NOMO-1 treated with DMSO at 0.1 percent for 48 hours (cell line): Measurements from ENCODE around the gene MEDAG.

Source experiments
- DNase-seq: peaks from one replicate; lab custom pipeline; 2025; ENCODE audit not compliant: unreplicated experiment; lab: John Stamatoyannopoulos, UW

Gene MEDAG

DNA sequence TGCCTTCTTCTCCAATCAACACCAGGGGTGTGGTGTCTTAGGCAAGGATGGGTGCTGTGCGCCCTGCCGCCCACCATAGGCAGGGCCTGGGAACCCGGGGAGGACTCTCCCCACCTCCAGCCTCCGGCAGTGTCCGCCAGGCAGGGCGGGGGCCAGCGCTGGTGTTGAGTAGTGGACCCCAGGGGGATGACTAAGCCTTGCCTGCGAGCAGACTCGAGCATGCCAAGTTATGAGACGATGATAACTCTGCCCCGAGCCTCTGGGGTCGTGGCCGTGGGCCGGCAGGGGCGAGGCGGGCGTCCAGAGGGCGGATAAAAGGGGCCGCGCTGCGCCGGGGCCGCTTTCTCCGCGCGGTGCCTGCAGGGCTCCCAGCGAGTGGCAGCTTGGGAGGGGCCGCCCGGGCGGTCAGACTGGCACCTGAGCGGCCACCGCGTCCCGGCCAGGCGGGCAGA lies at the start of gene MEDAG:
Gene MEDAG (plus strand): TSS at position 340 of the 452 bp plus-strand sequence. CDS start 245 bp downstream, outside the sequence.
- DNase-seq, result no peak

DNA sequence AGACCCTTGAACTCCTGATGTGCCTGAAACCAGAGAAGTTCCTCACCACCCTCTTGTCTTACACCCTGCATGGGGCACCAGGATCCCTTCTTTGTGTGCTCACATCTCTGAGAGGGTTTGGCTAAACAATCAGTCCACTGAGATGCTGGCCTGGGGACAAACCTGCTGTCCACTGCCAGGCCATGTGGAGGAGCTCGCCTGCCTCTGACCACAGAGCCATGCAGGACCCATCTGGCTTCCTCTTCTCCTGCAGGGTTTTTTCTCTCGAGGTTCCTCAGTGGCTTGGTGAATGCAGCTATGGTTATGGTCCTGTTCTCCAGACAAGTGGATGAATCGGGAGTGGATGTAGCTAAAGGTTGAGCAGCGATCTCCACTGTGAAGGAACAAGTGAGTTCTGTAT lies 49.1 kb upstream of the MEDAG start:
- DNase-seq, result no peak

DNA sequence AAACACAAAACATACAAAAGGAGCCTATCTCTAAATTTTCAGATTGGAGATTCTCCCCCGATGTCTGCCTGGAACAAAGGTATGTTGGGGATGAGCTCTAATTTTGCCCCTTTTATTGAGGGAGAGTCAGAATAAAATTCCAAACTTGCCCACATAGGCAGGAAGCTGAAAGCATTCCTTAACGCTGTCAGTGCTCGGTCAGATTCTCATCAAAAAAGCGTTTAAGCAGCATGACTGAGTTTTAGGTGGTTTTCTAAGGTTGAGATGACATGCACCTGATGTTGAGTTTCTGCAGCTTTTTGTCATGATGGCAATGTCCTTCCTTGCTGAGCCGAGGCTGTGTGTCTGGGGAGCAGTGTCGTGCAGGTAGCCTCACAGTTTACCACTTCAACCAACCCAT lies 48.4 kb upstream of the MEDAG start:
- no peak for DNase-seq

DNA sequence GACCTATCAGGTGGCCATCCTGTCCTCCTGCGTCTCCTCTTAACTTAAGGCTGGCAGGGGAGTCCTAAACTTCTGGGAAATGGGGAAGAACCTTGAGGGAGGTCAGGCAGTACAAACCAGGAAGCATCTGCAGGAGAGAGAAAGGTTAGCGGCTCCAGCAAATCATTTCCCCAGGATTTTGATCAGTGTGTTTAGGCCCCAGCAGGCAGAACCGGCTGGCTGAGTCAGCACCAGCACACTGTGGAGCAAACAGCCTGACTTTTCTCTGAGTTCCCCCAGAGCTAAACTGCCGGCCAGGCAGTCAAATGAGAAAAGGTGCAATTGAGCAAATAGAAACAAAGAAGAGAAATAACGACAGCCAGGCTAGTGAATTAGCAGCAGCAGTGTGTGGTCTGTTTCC lies 46.7 kb upstream of the MEDAG start:
- DNase-seq, result no peak

DNA sequence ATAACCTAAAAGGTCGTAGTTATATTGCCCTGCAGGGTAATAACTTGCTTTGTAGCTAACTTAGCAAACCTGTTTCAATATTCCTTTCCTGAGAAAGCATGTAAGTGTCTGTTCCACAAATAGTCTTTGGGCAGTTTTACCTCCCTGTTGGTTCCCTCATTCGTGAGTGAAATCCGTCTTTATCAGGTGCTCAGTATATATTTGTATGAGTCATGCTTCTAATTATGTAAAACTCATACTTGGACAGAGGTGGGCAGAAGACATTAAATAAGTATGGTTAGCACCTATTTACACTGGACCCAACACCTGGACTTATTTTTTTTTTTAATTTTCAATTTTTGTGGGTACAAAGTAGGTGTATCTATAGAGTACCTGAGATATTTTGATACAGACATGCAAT lies 44.9 kb upstream of the MEDAG start:
- no peak for DNase-seq

DNA sequence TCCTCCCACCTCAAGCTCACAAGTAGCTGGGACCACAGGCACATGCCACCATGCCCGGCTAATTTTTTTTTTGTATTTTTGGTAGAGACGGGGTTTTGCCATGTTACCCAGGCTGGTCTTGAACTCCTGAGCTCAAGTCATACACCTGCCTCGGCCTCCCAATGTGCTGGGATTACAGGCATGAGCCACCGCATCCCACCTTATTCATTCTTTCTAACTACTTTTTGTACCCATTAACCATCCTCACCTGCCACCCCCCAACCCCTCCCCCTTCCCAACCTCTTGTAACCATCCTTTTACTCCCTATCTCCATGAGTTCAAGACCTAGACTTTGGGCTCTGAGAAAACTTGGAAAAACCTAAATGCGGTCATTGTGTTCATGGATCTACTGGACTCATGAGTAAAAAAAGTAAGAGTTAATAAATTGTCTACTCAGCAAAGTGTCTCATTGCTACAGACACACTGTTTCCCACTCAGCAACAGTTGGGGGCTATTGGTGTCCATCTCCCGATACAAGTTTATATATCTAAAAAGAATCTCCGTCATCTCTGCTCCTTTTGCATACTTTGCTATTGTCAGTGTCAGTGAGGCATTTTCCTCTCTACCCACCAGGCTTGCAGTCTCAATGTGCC lies 44.1 kb upstream of the MEDAG start:
- DNase-seq, result no peak

DNA sequence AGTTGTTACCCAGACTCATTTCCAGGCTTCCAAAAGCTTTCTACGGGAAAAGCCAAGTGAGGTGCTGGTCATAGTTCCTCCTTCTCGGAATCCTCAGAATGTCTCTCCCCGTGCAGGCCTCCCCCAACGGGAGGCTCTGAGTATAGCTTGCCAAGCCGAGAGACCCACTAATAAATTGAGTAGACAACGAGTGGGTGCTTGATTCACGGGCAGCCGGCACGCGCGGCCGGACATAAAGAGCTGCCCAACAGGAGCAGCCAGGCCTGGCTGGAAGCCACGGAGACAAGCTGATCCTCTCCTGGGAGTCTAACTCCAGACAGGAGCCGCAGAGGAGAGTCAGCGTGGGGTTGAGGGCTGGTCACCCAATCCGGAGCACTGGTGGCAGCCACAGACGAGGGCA lies 43.4 kb upstream of the MEDAG start:
- no peak for DNase-seq

DNA sequence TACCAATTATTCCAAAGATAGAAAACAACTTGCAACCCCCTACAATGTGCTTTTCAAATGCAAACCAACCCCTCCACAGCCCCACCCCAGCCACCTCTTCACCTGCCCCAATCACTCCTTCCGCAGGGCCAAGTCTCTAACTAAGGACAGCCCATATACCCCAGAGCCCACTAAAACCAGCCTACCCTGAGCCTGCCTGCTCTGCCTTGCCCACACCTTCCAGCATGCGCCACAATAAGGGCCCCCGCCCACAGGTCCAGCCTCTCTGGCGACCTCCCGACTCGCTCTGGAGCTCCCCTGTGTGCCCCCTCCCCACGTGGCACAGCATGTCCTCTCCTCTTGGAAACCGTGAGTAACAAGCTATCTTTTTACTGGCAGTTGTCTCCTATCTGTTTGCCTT lies 42.8 kb upstream of the MEDAG start:
- DNase-seq, result no peak

DNA sequence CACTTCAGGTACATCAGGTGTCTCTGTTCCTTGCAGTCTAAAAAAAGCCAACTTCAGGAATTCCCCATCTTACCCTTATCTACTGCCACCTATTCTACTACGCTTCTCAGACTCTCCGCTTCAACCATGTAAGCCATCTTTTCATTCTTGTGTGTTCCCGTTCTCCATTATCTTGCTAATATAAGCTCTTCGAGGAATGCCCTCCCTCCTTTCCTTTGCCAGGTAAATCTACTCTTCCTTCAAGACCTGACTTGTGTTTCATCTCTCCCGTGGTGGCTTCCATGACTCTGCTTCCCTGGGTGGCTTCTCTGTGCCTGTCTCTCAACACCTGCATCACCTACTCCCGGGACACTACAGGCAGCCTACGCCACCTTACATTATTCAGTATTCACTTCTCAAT lies 42.3 kb upstream of the MEDAG start:
- no peak for DNase-seq

DNA sequence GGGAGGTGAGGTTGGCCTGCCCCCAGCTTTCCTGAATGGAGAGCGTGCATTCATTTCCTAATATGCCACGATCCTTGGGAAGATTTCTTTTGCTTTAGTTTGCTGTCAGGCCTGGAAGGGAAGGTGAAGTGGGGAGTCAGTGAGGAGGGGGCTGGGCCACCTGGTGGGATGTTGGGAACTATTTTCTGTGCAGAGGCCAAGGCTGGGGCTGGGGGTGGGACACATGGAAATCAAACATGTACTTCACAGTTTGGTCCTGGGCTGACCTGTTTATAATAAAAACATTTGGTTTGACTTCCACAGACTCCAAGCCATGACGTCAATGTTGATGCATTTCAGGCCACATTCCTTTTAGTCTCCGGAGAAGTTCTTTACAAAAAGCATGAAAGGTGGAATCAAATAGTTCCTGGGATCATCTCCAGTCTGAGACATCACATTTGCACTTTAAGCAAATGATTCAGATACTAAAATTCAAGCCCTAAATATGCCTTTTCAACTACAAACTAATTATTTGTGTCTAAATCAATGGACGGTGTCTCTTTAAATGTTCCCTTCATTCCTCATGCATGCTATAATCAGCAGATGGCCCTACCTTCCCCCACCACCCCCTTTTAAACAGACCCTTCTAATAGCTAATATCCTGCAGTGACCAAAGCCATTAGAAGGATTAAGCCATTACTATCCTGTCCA lies 41.5 kb upstream of the MEDAG start:
- no peak for DNase-seq

DNA sequence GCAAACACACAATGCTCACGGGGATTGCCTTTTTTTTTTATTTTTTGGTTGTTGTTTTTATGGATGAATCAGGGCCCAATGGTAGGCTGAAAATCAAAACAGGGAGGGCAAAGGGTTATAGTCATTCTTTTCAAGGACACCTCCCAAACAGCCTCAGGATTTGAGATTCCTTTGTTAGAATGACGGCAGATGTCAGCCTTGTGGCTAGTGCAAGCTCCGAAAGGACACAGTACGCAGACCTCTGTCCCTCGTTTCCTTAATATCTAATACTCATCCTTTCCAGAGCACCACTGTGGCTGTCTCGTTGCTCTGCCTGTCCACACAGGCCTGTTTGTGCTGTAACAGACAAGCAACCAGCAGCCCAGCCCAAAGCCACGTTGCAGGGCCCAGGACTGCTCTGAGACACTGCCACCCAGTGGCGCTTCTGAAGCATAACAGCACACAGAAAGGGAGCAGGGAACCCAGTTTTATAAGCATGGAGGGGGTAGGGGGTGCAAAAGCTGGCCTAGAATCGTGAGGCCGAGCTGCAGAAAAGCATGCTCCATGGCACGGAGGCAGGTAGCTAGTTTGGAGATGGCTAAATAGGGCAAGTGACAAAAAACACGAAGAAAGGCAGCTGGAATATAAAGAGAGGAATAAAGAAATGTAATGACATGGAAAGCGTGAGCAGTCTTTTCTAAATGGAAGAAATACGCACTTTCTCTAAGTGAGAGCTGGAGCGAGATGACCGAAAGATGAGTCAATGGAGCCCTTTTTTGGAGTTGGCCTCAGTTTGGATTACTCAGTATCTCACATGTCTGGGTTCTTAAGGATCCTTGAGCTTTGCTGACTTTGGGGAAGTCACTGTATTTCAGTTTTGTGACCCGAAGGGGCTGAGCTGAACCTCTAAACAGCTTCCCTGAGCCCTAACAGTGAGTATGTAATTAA lies 40.7 kb upstream of the MEDAG start:
- DNase-seq, result peak; percentile 75

DNA sequence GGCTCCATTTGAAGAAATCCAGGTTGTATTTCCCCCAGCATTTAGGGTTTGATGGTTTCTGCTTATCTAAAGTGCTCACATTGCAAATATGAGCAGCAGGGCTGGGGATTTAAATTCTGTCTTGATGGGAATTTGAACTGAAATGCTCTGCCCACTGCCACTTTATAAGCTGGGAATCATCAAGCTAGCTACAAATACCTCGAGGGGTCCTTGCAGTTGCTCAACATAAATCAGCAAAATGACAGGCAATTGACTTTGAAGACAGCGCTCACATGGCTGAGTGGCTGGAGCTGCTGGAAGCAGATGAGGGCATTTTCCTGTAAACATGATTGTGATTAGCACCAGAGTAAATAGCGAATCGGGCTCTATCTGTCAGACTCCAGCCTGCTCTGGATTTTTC lies 39.4 kb upstream of the MEDAG start:
- no peak for DNase-seq

DNA sequence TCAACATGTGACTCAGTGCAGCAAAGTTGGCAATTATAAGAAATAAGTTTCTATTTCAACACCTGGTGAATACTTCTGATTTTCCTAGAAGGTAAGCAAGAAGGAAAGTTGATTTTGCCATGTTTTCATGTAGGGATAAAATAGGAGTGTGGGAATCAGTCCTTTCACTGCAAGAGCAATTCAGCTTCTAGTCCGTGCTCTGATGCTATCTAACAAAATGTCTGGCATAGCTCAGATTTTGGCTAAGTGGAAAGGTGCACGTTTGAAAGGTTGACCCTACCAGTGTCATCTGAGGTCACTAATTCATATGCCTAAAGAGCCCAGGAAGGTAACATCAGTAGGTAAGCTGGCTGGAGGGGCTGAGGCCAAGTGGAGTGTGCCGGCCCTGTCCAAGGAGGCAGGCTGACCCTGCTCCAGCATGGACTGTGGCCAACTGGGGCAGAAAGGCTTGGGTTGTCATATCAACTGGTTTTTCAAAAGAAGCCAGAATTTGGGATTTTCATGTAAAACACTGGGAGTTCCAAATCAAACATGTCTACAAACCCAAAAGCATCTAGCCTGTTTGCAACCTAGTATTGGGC lies 38.9 kb upstream of the MEDAG start:
- DNase-seq, result no peak

DNA sequence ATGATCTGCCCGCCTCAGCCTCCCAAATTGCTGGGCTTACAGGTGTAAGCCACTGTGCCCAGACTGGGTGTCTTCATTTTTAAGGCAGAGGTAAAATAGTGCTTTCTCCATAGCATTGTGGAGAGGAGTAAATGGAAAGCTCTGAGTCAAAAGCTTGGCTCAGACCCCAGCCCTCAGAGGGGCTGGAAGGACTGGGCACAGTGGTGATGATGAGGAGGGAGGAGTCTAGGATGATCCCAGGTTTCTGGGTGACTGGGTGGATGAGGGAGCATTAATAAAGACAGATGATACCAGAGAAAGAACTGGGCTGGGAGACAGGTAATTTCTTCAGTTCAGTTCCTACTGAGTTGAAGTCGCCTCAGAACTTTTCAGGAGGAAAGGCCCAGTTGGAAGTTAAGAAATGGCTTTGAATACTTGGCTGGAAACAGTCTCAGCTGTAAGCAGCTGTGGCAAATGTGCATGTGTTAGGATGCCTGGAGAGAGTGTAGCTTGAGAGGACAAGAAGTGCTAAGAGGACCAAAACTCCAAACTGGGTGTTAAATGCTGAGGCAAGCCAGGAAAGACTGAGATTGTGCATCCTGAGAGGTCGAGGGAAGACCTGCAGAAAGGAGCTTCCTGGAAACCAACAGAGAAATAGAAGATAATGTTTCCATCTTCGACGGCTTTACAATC lies 37.1 kb upstream of the MEDAG start:
- DNase-seq, result no peak

DNA sequence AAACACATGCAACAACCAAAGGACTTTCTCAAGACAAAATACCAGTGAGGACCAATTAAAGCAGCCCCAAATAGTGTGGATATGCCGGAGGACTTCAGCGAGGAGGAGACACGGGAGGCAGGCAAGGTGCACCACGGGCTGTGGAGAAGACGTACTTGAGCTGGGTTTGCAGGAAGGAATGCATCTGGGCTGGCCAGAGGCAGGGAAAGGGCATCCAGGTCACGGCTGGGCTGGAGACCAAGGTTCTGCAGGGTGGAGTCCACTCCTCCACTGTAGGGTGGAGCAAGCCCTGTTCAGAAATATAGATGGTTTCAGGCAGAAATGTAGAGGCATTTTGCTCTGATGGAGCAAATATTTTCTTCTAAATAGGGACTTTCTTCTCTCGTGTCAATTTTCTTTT lies 36.6 kb upstream of the MEDAG start:
- no peak for DNase-seq

DNA sequence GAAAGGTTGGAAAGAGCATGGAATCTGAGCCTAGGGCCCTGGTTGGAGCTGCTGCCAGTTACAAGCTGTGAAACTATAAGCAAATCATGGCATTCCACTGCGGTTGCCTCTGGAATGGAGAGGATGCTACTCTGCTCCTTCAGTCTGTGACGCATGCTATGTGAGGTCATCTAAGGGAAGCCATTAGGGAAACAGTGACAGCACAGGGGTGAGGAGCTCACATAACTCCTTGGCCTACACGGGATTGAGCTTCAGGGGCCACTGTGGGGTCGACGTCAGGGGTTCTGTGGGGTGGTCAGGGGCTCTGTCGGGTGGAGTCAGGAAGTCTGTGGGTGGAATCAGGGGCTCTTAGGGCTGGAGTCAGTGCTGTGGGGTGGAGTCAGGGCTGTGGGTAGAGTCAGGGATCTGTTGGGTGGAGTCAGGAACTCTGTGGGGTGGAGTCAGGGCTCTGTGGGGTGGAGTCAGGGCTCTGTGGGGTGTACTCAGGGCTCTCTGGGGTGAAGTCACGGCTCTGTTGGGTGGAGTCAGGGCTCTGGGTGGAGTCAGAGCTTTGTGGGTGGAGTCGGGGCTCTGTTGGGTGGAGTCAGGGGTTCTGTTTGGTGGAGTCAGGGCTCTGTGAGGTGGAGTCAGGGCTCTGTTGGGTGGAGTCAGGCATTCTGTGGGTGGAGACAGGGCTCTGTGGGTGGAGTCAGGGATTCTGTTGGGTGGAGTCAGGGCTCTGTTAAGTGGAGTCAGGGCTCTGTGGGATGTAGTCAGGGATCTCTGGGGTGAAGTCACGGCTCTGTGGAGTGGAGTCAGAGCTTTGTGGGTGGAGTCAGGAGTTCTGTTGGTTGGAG lies 35.8 kb upstream of the MEDAG start:
- DNase-seq, result no peak

DNA sequence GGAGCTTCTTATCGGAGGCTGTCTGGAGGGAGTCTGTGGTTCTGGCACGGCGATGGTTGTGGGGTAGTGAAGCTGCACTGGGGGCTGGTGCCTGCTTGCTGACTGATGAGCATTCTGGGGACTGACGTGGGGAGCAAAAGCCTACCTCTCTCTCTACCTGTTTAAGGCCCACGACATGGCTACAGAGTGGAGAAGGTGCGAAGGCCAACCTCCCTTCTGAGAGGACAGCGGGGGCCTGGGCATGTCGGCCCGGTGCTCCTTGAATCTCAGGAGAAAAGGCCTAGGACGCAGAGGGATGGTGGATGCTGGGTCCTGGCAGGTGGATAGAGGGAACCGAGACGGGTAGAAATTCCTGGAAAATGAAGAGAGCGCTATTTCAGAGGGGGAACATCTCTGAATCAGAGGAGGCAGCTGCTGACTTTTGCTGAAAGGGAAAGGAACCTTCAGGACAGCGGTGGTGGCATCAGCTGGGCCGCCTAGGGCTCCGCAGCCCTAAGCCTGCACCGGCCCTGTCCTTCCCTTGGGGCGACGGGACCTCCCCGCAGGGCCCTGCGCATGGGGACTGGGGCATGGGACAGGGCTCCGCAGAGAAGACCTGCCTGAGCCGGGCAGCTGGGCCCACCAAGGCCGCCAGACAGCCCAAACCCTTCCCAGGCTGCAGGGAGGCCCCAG lies 35.0 kb upstream of the MEDAG start:
- DNase-seq, result no peak

DNA sequence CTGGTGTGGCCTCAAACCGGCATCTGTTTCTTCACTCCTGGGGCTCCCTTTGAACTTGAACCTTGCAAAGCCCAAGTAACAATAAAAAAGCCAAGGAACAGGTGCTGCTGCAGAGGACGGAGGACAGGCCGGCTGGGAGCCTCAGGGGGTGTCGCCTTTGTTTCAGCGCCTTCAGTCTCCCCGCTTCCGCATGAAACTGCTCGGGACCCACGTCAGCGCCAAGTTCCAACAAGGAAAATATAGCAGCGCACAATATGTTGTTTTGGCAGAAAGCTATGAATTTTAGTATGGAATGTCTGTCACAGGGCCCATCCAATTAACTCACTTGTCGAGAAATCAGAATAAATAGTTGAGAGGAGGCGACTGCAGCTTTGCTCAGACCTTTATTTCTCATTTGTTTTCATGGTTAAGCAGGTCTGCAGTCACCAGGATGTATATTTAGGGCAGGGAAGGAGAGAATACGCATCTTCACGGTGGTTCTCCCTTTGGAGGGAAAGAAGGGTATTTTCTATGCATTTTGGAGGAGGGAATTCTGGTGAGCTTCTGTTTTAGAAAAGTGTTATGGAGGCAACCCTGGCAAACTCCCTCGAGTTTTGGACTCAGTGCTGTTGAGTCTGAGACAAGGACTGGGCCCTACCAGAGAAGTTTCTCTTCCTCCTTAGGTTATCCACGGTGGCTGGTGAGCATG lies 34.3 kb upstream of the MEDAG start:
- no peak for DNase-seq

DNA sequence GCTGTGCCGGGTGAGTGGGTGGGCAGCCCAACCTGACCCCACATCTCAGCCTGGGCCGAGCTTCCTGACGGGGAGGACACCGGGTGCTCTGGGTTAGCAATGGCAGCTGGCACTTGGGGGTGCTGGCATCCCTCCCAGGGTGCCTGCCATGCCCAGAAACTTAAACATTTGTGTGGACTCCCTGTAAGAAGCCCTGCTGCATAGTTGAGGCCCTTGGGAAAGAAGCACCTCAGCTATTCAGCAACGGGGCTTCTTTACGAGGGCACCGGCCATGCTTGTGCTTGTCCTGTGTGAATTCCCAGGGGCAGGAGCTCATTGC lies 33.8 kb upstream of the MEDAG start:
- no peak for DNase-seq
